ENCODE measurements around the gene PLVAP.
A peak's percentile ranks its signal among the peaks of the same experiment; 100 is the strongest.

Gene PLVAP

DNA sequence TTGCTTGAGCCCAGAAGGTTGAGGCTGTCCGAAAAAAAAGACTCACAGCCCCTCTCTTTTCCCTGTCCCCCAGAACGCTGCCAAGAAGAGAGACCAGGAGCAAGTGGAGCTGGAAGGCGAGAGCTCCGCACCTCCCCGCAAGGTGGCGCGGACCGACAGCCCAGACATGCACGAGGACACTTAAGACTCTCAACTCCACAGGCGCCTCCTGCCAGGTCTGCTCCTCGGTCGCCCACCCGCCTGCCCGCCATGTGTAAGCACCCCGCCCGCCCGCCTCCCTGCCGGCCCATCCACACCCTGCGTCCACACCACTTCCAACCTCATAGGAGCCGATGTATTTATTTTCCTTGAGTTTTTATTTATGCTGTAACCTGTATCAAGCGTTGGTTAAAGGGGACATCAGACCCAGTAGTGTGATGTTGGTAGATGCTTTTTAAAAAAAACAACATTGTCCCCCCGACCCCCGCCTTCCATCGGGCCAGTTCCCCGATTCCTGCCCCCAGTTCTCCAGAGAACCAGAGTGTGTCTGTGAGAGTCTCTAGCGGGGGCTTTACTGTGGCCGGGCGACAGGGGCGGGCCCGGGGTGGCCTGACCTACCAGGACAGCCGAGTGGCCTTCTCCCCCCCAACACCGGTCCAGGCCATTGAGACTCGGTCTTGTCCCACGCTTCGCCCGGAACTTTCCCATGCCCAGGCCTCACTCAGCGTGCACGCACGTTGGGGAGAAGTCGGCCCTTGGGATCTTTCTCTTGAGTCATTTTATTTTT, 57.5 kb downstream of the PLVAP start:
- no peak for DNase-seq

DNA sequence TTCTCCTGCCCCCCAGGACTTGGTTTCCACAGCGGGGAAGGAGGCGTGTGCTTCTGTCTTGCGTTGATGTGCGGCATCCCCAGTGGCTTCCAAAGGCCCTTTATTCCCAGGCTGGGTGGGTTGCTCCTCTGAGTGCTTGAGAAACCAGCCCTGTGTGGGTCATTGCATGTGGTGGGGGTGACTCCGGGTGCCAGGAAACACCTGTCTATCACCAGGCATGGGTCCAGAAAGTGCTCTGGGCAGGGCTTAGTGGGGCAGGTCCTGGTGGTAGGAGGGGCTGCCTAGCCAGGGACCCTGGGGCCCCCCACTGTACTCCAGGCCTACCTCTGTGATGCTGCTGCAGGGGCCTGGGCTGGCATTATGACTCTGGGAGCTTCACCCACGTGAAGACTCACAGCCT, 58.2 kb downstream of the PLVAP start:
- no peak for DNase-seq

DNA sequence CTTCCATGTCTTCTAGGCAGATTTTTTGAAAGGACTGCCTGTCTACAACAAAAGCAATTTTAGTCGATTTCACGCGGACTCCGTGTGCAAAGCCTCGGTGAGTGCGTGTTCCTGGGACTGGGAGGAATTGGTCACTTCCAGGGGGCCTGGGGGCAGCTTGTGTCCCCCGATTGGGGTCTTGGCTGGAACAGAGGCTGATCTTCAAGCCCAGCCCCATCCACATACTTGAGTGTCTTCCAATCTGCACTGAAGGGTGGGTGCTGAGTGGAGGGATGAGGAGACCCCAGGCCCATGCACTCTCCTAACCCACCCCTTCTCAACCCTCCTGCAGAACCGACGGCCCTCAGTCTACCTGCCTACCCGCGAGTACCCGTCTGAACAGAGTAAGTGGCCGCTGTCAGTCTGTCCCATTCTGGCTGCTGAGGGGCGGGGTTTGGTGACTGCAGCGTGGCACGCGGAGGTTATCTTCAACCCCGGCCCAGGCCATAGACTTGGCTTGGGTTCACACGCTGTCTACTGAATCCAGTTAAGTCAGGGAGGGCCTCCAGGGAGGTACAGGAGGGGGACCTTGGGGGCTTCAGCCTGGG, 63.0 kb downstream of the PLVAP start:
- DNase-seq, result no peak

DNA sequence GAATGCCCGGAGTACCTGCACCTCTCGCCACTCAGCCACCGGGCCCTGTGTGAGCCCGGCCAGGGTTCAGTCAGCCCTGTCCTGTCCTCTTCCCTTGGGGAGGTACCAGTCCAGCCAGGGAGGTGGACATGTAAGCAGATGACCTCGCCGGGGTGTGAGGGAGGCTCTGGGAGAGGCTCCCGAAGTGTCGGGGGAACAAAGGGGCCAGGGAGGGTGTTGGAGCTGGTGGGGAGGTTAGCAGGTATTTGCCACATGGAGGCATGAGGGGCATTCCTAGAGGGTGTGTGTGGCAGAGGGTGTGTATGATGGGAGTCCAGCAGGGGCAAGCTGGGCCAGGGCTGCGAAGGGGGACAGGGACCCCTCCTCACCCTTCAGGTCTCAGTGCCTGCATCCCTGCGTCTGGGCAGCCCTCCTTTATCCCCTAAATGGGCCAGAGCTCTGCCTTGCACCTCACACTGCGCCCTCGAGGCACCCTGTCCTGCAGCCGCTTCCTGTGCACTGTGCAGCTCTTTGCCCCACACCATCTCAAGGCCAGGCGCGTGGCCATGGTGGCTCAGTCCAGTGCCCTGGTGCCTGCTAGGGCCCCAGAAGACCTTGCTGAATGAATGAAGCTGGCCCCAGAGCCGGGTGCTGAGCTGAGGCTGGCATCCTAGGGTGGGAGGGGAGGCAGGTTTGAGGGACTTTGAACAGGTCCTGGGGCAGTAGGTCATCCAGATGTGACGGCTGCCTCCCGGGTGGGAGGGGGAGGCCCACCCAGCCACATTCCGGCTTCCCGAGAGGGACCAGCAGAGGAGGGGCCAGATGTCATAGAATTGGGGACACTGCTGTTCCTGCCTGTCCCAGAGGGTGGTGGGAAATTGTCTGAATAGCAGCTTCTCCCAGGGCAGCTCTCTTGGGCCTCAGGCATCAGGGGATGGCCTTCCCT, 64.7 kb downstream of the PLVAP start:
- DNase-seq, result no peak

DNA sequence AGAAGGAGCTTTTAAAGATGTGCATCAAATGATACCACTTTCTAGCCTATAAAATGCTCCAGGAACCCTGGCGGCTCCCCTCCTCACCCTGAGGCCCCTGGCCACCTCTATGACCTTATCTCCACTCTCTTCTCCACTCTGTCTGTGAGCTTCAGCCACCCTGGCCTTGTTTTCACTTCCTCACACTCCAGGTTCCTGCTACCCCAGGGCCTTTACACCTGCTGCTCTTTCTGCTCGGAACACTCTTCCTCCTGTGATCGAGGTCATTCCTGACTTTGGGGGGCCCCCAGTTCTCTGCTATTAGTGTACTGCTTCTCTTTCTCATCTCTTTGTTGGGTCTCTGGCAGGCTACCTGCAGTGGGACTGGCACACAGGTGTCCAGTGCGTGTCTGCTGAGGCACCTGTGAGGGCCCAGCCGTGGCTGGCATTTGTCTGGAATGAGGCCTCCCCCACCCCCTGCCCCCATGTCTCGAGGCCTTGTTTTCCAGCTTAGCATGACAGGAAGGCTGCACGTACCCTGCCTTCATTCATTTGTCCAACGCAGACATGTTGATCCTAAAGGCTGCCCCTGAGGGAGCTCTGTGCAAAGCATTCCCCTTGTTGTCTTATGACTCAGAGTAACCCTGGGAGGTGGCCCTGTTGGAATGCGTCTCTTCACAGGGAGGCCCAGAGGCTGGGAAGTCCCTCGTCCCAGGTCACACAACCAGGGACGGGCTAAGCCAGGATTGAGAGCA, 65.5 kb downstream of the PLVAP start:
- DNase-seq, result no peak

DNA sequence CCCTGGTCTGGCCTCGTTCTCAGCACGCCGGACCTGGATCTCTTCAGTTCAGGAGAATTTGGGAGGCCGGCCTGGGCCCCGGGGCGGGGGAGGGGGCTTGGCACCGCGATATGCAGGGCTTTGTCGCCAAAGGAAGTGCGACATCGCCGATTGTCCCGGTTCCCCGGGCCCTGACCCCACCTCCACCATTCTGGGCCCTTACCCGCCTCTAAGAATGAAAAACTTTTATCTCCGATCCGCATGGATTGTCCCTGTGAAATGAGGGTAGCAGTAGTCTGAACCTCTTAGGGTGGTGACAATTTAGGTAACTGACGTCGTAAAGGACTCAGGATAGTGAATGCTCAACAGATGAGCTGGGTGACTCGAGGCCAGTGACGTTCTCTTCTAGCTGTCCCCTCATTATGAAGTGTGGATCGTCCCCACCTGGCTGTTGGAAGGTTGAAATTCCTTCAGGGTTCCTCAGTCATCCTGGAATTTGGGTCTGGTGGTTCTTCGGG, 67.1 kb downstream of the PLVAP start:
- no peak for DNase-seq

DNA sequence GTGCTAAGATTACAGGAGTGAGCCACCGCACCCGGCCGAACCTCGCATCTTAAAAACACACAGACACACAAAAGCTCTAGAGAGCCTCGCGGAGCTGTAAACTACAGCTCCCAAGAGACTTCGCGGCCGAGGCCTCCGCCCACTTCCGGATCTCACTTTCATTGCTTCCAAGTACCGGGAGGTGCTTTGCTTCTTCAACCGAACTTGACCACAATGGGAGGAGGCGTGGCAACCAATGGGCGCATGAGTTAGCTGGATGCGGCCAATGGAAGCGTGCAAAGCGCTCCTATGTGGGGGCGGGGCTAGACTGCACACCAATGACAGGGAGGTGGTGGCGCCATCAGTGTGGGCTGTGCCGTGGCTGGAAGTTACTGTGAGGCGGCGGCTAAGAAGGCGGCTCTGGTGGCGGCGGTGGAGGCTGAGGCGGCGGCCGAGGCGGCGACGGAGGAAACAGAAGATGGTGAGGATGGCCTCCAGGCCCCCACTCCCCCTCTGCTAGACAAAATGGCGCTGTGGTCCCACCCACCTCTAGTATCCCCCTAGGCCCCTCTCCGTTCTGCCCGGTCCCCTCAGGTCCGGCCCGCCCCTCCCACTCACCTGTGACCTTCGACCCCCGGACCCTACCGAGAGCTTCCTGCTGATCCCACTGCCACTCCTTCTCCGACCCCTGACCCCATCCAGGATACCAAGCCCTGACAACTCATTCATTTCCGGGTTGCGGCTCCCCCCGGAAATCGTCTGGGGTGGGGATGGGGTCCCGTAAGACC, 67.8 kb downstream of the PLVAP start, which contains the start of gene DDA1:
Gene DDA1, plus strand, starts transcription at position 366 of the 767 bp plus-strand sequence. Its CDS starts 92 bp downstream, at position 458.
- peak; percentile 99 for DNase-seq

DNA sequence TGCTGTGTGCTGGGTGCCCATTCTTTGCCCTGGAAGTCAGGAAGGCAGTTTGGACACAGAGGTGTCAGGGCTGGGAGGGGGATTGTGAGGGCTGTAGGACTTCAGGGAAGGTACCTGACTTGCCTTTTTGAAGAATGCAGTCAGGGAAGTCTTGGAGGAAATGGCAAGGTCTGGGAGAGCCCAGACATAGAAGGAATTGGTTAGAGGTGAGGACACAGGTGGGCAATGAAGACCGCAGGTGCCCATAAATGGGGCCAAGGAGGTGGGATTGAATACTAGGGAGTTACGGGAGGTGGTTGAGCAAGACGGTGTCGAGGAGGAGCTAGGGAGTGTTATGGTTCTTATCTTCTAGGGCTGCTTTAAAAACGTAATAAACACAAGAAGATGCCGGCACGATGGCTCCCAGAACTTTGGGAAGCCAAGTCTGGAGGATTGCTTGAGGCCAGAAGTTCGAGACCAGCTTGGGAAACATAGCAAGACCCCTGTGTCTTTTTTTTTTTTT, 69.2 kb downstream of the PLVAP start:
- DNase-seq, result no peak

DNA sequence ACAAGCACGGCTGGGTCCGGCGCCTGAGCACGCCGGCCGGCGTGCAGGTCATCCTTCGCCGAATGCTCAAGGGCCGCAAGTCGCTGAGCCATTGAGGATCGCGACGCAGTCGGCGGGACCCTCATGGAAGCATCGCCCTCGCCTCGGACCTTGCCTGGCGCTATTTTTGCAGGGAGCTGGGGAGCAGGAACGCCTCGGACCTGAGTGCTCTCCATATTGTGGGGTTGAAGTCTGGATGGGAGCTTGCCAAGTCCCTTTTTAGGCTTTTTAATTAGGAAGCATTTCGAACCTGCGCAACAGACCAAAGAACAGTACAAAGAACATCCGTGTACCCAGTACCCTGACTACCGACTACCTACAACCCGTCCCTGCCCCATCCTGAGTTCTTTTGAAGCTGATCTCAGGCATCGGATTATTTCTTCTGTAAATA, 70.8 kb downstream of the PLVAP start:
- DNase-seq, result no peak

DNA sequence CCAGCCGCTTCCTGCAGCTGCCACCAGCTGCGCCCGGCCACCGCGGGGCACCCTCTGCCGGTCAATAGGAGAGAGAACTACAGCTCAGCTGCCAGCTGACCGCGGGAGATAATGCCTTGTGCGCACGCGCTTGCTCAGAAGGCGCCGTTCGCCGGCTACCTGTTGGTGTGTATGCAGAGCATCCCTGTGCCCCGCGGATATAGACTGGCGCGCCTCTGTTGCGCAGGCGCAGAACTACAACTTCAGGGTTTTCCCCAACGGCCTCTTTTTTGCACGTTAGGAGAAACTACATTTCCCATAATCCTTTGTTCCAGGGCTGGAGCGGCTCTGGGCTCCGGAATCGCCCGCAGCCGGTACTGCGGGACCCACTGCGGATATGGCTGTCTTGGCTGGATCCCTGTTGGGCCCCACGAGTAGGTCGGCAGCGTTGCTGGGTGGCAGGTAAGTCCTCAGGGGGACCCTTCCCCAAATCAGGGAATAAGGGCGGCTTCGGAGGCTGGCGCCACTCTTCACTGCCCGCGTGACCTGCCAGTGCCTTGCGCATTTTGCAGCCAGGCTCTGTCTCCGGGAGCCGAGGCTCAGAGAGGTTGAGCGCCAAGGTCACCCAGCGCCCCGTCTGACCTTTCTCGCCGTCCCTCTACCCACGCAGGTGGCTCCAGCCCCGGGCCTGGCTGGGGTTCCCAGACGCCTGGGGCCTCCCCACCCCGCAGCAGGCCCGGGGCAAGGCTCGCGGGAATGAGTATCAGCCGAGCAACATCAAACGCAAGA, 71.4 kb downstream of the PLVAP start, which contains the start of gene MRPL34:
Gene MRPL34, plus strand, starts transcription at position 356 of the 768 bp plus-strand sequence. Its CDS starts 21 bp downstream, at position 377.
- DNase-seq, result peak; percentile 99

DNA sequence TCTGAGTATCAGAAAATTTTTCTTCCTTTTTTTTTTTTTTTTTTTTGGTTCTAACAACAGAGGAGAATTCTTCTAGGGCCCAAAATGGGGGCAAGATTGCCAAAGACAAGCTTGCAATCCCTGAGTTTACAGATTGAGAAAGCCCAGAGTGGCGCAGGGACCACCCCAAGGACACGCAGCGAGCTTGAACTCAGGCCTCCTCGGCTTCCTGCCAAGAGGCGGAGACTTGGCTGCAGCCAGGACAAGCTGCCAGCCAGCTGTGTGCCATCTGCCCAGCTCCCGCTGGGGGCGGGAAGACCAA, 72.0 kb downstream of the PLVAP start:
- DNase-seq, result no peak

DNA sequence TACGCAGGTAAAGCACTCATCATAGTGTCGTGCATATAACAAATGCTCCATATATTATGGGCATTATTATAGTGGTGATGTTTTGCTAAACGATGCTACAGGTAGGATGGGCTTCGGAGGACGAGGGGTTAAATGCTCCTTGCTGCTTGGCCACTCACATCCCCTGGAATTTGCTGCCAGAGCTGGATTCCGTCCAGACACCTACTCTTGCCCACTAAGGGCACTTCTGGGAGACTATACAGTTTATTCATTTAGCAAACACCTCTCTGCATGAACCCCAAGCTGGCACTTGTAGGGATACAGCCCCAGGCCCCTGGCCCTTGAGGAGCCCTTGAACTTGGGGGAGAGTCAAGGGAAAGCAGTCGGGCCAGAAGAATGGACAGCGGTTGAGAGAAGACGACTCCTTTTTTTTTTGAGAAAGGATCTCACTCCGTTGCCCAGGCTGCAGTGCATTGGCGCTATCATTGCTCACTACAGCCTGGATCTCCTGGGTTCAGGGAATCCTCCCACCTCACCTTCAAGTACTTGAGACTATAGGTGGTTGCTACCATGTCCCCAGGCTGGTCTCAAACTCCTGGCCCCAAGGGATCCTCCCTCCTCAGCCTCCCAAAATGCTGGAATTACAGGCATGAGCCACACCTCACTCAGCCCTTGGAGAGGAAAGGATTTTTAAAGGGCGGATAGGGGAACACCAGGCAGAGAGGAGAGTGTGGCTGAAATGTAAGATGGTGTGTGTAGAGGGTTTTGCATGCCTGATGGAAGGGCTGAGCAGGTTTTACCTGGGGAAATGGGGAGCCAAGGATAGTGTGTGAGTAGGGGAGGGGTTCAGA, 72.5 kb downstream of the PLVAP start:
- no peak for DNase-seq

DNA sequence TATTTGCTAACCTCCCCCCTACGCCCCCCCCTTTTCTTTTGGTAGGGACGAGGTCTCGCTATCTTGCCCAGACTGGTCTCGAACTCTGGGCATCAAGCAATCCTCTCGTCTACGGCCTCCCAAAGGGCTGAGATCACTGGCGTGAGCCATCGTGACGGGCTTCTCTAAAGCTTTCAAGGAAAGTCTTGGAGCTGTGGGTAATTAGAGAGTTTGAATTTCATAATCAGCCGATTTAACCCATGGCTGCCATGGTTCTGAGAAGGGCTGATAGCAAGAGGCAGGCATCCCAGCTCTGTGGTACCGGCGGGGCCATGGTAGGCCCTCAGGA, 73.2 kb downstream of the PLVAP start:
- no peak for DNase-seq

DNA sequence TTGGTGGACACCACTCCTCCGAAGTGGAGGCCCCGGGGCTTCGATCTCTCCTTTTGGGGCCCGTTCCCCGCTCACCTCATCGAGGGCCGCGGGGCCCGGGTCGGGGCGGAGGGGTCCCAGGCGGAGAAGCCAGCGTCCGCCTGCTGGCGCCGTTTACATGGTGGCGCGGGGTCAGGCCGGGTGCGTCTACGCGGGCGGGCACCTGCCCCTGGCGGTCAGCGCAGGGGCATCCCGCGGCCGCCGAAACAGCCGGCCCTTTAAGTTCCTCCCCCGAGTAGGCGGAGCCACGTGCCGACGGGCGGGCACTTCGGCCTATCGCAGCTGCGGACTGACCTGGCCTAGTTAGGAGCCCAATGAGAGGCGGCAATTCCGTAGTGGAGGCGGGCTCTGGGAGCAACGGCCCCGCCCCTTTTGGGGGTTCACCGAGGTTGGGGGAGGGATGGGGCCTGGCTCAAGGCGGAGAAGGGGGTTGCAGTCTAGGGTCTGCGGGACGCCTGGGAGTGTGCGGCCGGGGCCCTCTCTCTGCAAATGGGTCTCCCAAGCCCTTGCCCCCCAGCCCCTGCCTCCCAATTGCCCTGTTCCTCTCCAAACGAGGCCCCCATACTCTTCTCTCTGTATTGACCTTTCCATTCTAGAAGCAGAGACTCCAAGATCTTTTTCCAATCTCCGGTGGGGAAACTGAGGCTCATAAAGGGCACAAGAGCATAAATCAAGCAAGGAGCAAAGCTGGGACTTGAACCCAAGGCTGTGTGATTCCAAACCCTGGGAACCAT, 73.8 kb downstream of the PLVAP start, which contains the start of gene ABHD8:
Gene ABHD8, minus strand, starts transcription at position 259 of the 773 bp plus-strand sequence. CDS start 1,809 bp downstream, outside the sequence.
- peak; percentile 81 for DNase-seq

DNA sequence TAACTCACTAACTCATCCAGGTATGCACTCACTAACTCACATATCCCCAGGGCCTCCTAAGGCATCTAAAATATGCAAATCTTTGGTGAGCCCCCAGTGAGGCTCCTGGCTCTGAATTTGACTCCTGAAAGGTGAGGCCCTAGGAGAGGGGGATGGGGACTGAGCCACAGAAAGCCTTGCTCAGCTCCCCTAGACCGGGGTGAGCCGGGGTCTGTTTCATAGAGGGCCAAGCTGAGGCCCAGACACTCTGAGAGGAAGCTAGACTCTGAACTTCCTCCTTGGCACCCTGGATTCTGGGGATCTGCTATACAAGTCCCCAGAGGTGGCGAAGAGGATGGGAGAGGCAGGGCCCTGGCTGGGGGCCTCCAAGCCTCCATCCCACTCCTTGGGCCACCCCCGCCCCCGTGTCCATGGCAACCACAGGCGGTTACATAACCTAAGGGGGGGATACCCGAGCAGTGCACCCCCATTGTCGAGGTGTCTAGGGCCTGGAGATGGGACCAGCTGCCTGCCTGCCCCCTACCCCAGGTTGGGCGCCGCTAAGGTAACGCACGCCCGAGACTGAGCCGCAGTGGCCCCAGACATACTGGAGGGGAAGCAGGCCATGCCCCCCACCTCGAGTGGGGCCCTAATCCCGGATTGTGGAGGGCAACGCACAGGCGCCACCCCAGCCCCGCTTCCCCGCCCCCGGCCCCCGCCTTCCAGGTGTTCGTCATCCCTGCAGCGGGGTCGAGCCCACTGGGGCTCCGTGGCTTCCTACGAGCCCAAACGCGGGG, 74.6 kb downstream of the PLVAP start:
- DNase-seq, result no peak

Data from NCI-H524 treated with DMSO at 0.1 percent for 48 hours (cell line).